ENCODE data around the gene RNF144B. TPM values are rescaled to one million over a fixed set of nuclear protein-coding genes. Genes with fewer than 3 reads are reported as not detected.

RNF144B gene
- total and polyA plus RNA-seq, 9 of the 15 experiments (the other 6 are each of a cell fraction or from before 2014, with no cell fraction given), result 0.01 TPM; not detected in 8

- no peak for TF ChIP-seq AFF4 (CRISPR knock-in tag; IDR thresholded peaks at IDR 0.05)
These were observed 77.0 kb downstream of the RNF144B start (continued) for GRCh38 chr6:18464176-18464575.

GRCh38 chr6:18465410-18466154 is 78.4 kb downstream of the RNF144B start:
- Histone ChIP-seq H4K20me1 (replicated peaks; ENCODE audit: control insufficient read depth, insufficient read depth, low read length) (no peaks in the 10 kb centered on the region), H3K4me3 (no peak overlapping the region), H3K4me1 (replicated peaks in 1 of 2; ENCODE audit: control insufficient read depth in 2 of 2, insufficient read depth in 2 of 2, low read length in 2 of 2) (no peaks in the 10 kb centered on the region), H3K9me1 (ENCODE audit: control insufficient read depth, insufficient read depth, low read length) (no peaks in the 10 kb centered on the region), H3K9me3 (replicated peaks; ENCODE audit: control insufficient read depth, insufficient read depth, low read depth, low read length) (no peaks in the 10 kb centered on the region), H3K9ac (ENCODE audit: insufficient read depth in 1 of 2, low read depth in 2 of 2, low read length in 2 of 2) (no peak overlapping the region), H3K4me2 (ENCODE audit: insufficient read depth, low read length) (no peak overlapping the region), H3K36me3 (ENCODE audit: control insufficient read depth, insufficient read depth, low read length) (no peaks in the 10 kb centered on the region), H2AFZ (ENCODE audit: low read depth, low read length) (no peak overlapping the region), H3K27me3 (ENCODE audit: control insufficient read depth in 2 of 2, insufficient read depth in 2 of 2, low read length in 2 of 2) (peaks cover 0 to 4% of the 10 kb centered on the region in 2 experiments; a peak in 2 of 5 replicates), H3K79me2 (ENCODE audit: control insufficient read depth, insufficient read depth, low read length) (no peaks in the 10 kb centered on the region), H3K27ac (ENCODE audit: extremely low read depth, low read depth, low read length) (no peak overlapping the region)
- CTCF ChIA-PET (ENCODE audit: low intra/inter-chr PET ratio), result no interaction called here
- POLR2A ChIA-PET, result interaction anchor here (0.7 kb wide), 1 partner anchor 649 kb away, joined by 3 read pairs; no protein-coding TSS in a partner anchor
- FAIRE-seq (no peak), DNase-seq (ENCODE audit: extremely low read depth in 1 of 4, low spot score in 3 of 4) (no peak), ATAC-seq (no peak)
- in situ Hi-C loops (cut with MboI), result no loop called here
- intact Hi-C loops (cut with micrococcal nuclease), result no loop called here
- BruUV-seq (replicated peaks), result no TSS peak
- 3% methylated on average over 5 of the region's 5 CpGs for WGBS (ENCODE audit: insufficient coverage, low coverage, missing lambda C conversion rate)
- TF ChIP-seq GMEB1 (CRISPR knock-in tag; IDR thresholded peaks at IDR 0.05) (no peak), DPF2 (IDR thresholded peaks at IDR 0.05) (no peak), GATA2 (CRISPR knock-in tag; IDR thresholded peaks at IDR 0.05) (no peak), CBFB (CRISPR knock-in tag; IDR thresholded peaks at IDR 0.05) (no peak), ZMIZ1 (IDR thresholded peaks at IDR 0.05; ENCODE audit: low read depth in 2 of 2, low read length in 2 of 2) (no peak)

Data from K562 (cell line).